ENCODE results near the gene MPP3.

Gene MPP3

GRCh38 chr17:43769859-43770258 is 63.1 kb downstream of the MPP3 start:
- Histone ChIP-seq H3K36me3 (no peaks in the 10 kb centered on the region), H3K27ac (no peak overlapping the region), H3K4me3 (ENCODE audit: low read depth in 1 of 2, low read length in 1 of 2) (no peak overlapping the region), H3K27me3 (no peaks in the 10 kb centered on the region), H3K4me1 (ENCODE audit: control insufficient read depth in 1 of 2, insufficient read depth in 1 of 2, low read depth in 1 of 2, low read length in 1 of 2) (peaks cover 34 to 46% of the 10 kb centered on the region in 2 experiments), H3K9me3 (no peaks in the 10 kb centered on the region)
- TF ChIP-seq CTCF (IDR thresholded peaks at IDR 0.05), result no peak

GRCh38 chr17:43769426-43769825 is 63.5 kb downstream of the MPP3 start:
- Histone ChIP-seq H3K27me3 (no peaks in the 10 kb centered on the region), H3K36me3 (no peaks in the 10 kb centered on the region), H3K4me3 (ENCODE audit: low read depth in 1 of 2, low read length in 1 of 2) (no peak overlapping the region), H3K4me1 (ENCODE audit: control insufficient read depth in 1 of 2, insufficient read depth in 1 of 2, low read depth in 1 of 2, low read length in 1 of 2) (peaks cover 33 to 44% of the 10 kb centered on the region in 2 experiments), H3K9me3 (no peaks in the 10 kb centered on the region), H3K27ac (no peak overlapping the region)
- TF ChIP-seq CTCF (IDR thresholded peaks at IDR 0.05), result no peak

GRCh38 chr17:43768943-43769342 is 64.0 kb downstream of the MPP3 start:
- Histone ChIP-seq H3K9me3 (no peaks in the 10 kb centered on the region), H3K27ac (no peak overlapping the region), H3K4me3 (ENCODE audit: low read depth in 1 of 2, low read length in 1 of 2) (no peak overlapping the region), H3K4me1 (ENCODE audit: control insufficient read depth in 1 of 2, insufficient read depth in 1 of 2, low read depth in 1 of 2, low read length in 1 of 2) (peaks cover 28 to 43% of the 10 kb centered on the region in 2 experiments), H3K36me3 (no peaks in the 10 kb centered on the region), H3K27me3 (no peaks in the 10 kb centered on the region)
- TF ChIP-seq CTCF (IDR thresholded peaks at IDR 0.05), result no peak

GRCh38 chr17:43768382-43768781 is 64.6 kb downstream of the MPP3 start:
- H3K27me3 ChIP-seq, result no peaks in the 10 kb centered on the region
- H3K9me3 ChIP-seq, result no peaks in the 10 kb centered on the region
- peaks cover 23 to 37% of the 10 kb centered on the region in 2 experiments for H3K4me1 ChIP-seq (ENCODE audit: control insufficient read depth in 1 of 2, insufficient read depth in 1 of 2, low read depth in 1 of 2, low read length in 1 of 2)
- no peak overlapping the region for H3K27ac ChIP-seq
- no peak overlapping the region for H3K4me3 ChIP-seq (ENCODE audit: low read depth in 1 of 2, low read length in 1 of 2)
- TF ChIP-seq CTCF (IDR thresholded peaks at IDR 0.05), result no peak
- H3K36me3 ChIP-seq, result no peaks in the 10 kb centered on the region

GRCh38 chr17:43767713-43768059 is 65.3 kb downstream of the MPP3 start:
- Histone ChIP-seq H3K36me3 (no peaks in the 10 kb centered on the region), H3K4me1 (ENCODE audit: control insufficient read depth in 1 of 2, insufficient read depth in 1 of 2, low read depth in 1 of 2, low read length in 1 of 2) (peaks cover 16 to 30% of the 10 kb centered on the region in 2 experiments), H3K9me3 (no peaks in the 10 kb centered on the region), H3K4me3 (ENCODE audit: low read depth in 1 of 2, low read length in 1 of 2) (no peak overlapping the region), H3K27me3 (no peaks in the 10 kb centered on the region), H3K27ac (no peak overlapping the region)
- TF ChIP-seq CTCF (IDR thresholded peaks at IDR 0.05), result no peak
